HL-60 (cell line): ENCODE measurements around the gene IQGAP1.

ENCODE experiments used
- POLR2AphosphoS5 ChIP-seq: IDR thresholded peaks from 2 replicates; pipeline ENCODE4 v1.6.1; 2012; ENCODE audit warnings: low read depth
- REST ChIP-seq: IDR thresholded peaks from 2 replicates; pipeline ENCODE4 v1.6.1; 2012; ENCODE audit warnings: low read depth; ENCODE audit not compliant: insufficient replicate concordance

- no peak for TF ChIP-seq REST
- no peak for TF ChIP-seq POLR2AphosphoS5
Measured at GRCh38 chr15:90471126-90471525, 83.1 kb downstream of the IQGAP1 start.
